Skin of body (tissue), 2 donors: ENCODE measurements around the gene OPN4. TPM values are rescaled to one million over a fixed set of nuclear protein-coding genes. Genes with fewer than 3 reads are reported as not detected.
A peak's percentile ranks its signal among the peaks of the same experiment; 100 is the strongest.

Experiments used
- DNase-seq: peaks from one replicate; lab custom pipeline; 2025; lab: John Stamatoyannopoulos, UW
- total RNA-seq: library from RNA; depleted of rRNA; stranded (reverse); fragments of >200 nt; gene quantifications from one replicate; pipeline ENCODE4 v1.2.3, GENCODE V29; 2014

The OPN4 gene
- total RNA-seq, 1 donor from 2014 or later, result not detected

GRCh38 chr10:86662186-86663045 is 8.1 kb downstream of the OPN4 start:
- no peak for DNase-seq

GRCh38 chr10:86663046-86663345 is 8.6 kb downstream of the OPN4 start:
- DNase-seq, result no peak

GRCh38 chr10:86663576-86664339 is 9.4 kb downstream of the OPN4 start:
- DNase-seq, result peak; percentile 74

- DNase-seq, result no peak
Observed at GRCh38 chr10:86664341-86665217, 10.2 kb downstream of the OPN4 start.

- no peak for DNase-seq
Observed at GRCh38 chr10:86665218-86665607, 10.9 kb downstream of the OPN4 start.

GRCh38 chr10:86665868-86666267 is 11.5 kb downstream of the OPN4 start:
- DNase-seq, result no peak

GRCh38 chr10:86666538-86666937 is 12.2 kb downstream of the OPN4 start:
- DNase-seq, result no peak

- DNase-seq, result no peak
Observed at GRCh38 chr10:86667421-86668181, 13.3 kb downstream of the OPN4 start.

- DNase-seq, result no peak
Observed at GRCh38 chr10:86668297-86669165, 14.2 kb downstream of the OPN4 start, which contains the start of gene LDB3. Gene LDB3, plus strand, starts transcription at chr10:86668511. Its CDS starts 181 bp downstream, at chr10:86668692.

GRCh38 chr10:86670290-86670811 is 16.0 kb downstream of the OPN4 start:
- DNase-seq, result no peak

GRCh38 chr10:86670876-86671275 is 16.5 kb downstream of the OPN4 start:
- no peak for DNase-seq

- DNase-seq, result no peak
Observed at GRCh38 chr10:86671419-86671818, 17.1 kb downstream of the OPN4 start.

GRCh38 chr10:86671985-86672710 is 17.8 kb downstream of the OPN4 start:
- DNase-seq, result peak; percentile 14

GRCh38 chr10:86673216-86673826 is 19.0 kb downstream of the OPN4 start:
- DNase-seq, result no peak

GRCh38 chr10:86673827-86674581 is 19.7 kb downstream of the OPN4 start:
- DNase-seq, result no peak

GRCh38 chr10:86674912-86675311 is 20.6 kb downstream of the OPN4 start:
- DNase-seq, result no peak

- no peak for DNase-seq
Observed at GRCh38 chr10:86677374-86677773, 23.0 kb downstream of the OPN4 start.
